Measurements from ENCODE around the gene TUBA1C. TPM values are rescaled to one million over a fixed set of nuclear protein-coding genes. Genes with fewer than 3 reads are reported as not detected.
"Not testable (repeated sequence)": the region's sequence is repeated elsewhere in the genome, so short reads cannot be mapped to it uniquely, and the experiment has no call there.

TUBA1C gene
- total RNA-seq, 2 experiments from 2014 or later: 237 to 240 TPM

DNA sequence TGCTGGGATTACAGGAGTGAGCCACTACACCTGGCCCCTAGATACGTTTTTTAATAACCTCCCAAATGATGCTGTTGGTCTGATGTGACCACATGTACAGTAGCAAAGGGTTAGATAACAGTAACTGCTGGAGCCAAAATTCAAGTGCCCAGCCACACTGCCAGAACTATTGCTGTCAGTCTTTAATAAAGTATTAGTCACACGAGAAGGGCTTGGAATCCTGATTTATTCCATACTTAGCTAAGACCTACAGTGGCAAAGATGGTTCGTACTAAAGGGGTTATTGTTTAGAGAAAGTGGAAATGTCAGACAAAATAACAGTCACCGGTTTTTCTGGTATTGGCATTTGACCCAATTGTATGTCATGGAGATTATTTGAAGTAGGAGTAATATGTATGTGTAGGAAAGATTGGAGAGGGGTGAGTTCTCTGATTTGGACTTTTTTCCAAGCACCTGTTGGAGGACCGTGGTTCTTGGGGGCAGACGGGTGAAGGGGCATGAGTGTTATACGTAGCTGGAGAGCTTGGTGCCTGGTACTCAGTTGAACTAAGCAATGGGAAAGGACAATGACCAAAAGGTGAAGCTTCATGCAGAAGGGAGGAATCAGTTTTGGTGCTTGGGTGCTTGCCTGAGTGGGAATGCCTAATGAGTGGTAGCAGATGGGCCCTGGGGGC, 9.7 kb downstream of the TUBA1C start:
- H3K27me3 Mint-ChIP-seq: no peaks in the 10 kb centered on the region
- no peaks in the 10 kb centered on the region for H3K9me3 Mint-ChIP-seq
- ATAC-seq (no peak), DNase-seq (no peak)
- H3K4me3 Mint-ChIP-seq: no peak overlapping the region
- intact Hi-C loops (cut with micrococcal nuclease): no loop called here
- H3K36me3 Mint-ChIP-seq (ENCODE audit: low read depth): peaks cover 27% of the 10 kb centered on the region
- peaks cover 2% of the 10 kb centered on the region for H3K4me1 Mint-ChIP-seq (ENCODE audit: low read depth)
- CTCF ChIA-PET: interaction anchor here (0.8 to 0.9 kb wide), 3 partner anchors 14 to 68 kb away, joined by 3 to 5 read pairs (median 3); no protein-coding TSS in a partner anchor
- H3K27ac Mint-ChIP-seq: no peak overlapping the region
- POLR2A ChIA-PET: interaction anchor here (0.6 to 4.4 kb wide), 5 partner anchors 9 to 72 kb away, joined by 3 to 30 read pairs (median 4); partner anchors contain the start of genes DNAJC22 and TUBA1C
- TF ChIP-seq, protein P1, sequence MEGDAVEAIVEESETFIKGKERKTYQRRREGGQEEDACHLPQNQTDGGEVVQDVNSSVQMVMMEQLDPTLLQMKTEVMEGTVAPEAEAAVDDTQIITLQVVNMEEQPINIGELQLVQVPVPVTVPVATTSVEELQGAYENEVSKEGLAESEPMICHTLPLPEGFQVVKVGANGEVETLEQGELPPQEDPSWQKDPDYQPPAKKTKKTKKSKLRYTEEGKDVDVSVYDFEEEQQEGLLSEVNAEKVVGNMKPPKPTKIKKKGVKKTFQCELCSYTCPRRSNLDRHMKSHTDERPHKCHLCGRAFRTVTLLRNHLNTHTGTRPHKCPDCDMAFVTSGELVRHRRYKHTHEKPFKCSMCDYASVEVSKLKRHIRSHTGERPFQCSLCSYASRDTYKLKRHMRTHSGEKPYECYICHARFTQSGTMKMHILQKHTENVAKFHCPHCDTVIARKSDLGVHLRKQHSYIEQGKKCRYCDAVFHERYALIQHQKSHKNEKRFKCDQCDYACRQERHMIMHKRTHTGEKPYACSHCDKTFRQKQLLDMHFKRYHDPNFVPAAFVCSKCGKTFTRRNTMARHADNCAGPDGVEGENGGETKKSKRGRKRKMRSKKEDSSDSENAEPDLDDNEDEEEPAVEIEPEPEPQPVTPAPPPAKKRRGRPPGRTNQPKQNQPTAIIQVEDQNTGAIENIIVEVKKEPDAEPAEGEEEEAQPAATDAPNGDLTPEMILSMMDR (IDR thresholded peaks at IDR 0.05): no peak

GRCh38 chr12:49276304-49277290, 11.7 kb downstream of the TUBA1C start:
- Mint-ChIP-seq H3K27me3 (peaks cover 3% of the 10 kb centered on the region), H3K9me3 (no peaks in the 10 kb centered on the region), H3K4me1 (ENCODE audit: low read depth) (no peaks in the 10 kb centered on the region), H3K27ac (no peak overlapping the region), H3K4me3 (no peak overlapping the region), H3K36me3 (ENCODE audit: low read depth) (peaks cover 11% of the 10 kb centered on the region)
- intact Hi-C loops (cut with micrococcal nuclease): no loop called here
- DNase-seq: no peak
- ChIA-PET POLR2A (interaction anchor here (0.6 to 4.4 kb wide), 4 partner anchors 10 to 31 kb away, joined by 3 to 30 read pairs (median 6); partner anchors contain the start of gene TUBA1C), CTCF (interaction anchor here (0.9 to 2.3 kb wide), 6 partner anchors 12 to 71 kb away, joined by 3 to 9 read pairs (median 6); partner anchors contain the start of gene C1QL4)
- no peak for ATAC-seq
- TF ChIP-seq, protein P1 (IDR thresholded peaks at IDR 0.05): no peak

DNA sequence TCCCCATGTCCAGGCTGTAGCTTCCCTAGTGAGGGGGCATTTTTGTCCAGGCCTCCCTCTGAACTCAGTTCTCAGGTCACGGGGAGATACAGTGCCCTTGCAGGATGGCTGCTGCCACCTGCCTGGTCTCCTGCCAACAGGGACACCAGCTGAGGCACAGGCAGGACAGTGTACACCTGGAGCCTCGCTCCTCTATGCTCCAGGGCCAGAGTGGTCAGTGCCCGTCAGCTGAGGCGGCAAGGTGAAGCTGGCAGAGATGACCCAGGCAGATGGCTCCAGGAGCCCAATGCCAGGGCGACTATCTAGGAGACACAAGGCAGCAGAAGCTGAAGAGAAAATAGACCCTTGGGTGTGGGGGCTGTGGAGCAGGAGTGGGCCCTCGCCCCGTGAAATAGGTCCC, 12.6 kb downstream of the TUBA1C start:
- H3K4me3 Mint-ChIP-seq: no peak overlapping the region
- DNase-seq: no peak
- TF ChIP-seq, protein P1 (IDR thresholded peaks at IDR 0.05): no peak
- intact Hi-C loops (cut with micrococcal nuclease): no loop called here
- no peaks in the 10 kb centered on the region for H3K9me3 Mint-ChIP-seq
- ChIA-PET CTCF (interaction anchor here (0.9 to 2.3 kb wide), 6 partner anchors 11 to 70 kb away, joined by 3 to 9 read pairs (median 6); partner anchors contain the start of gene C1QL4), POLR2A (interaction anchor here (1.0 to 1.4 kb wide), 3 partner anchors 10 to 12 kb away, joined by 3 to 8 read pairs (median 4); partner anchors contain the start of gene TUBA1C)
- peaks cover 11% of the 10 kb centered on the region for H3K36me3 Mint-ChIP-seq (ENCODE audit: low read depth)
- H3K27ac Mint-ChIP-seq: no peak overlapping the region
- ATAC-seq: no peak
- H3K27me3 Mint-ChIP-seq: peaks cover 3% of the 10 kb centered on the region
- H3K4me1 Mint-ChIP-seq (ENCODE audit: low read depth): no peaks in the 10 kb centered on the region

DNA sequence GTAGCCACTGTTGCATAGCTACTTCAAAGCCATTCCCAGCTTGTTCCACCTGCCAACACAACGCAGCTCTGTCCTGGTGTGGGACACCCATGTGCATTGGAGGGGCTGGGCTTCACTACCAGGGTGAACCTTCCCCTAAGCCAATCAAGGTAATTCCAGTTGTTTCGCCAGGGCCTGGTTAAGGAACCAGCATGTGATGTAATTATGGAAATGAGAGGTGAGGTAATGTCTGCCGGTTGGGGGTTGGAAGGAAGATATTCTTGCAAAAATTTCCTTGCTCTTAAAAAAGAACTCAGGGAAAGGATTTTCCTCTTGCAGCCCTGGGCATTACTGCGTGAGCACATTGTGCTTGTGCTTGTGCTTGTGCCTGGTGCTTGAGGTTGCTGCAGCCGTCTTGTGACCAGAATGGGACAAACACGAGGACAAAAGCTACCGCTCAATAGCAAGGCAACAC, 14.9 kb downstream of the TUBA1C start:
- TF ChIP-seq, protein P1 (IDR thresholded peaks at IDR 0.05): no peak
- Mint-ChIP-seq H3K27me3 (peaks cover 9% of the 10 kb centered on the region), H3K36me3 (ENCODE audit: low read depth) (no peaks in the 10 kb centered on the region), H3K4me1 (ENCODE audit: low read depth) (no peaks in the 10 kb centered on the region), H3K27ac (no peak overlapping the region), H3K4me3 (no peak overlapping the region), H3K9me3 (no peaks in the 10 kb centered on the region)
- intact Hi-C loops (cut with micrococcal nuclease): no loop called here
- ATAC-seq: no peak
- POLR2A ChIA-PET: interaction anchor here (1.0 to 1.4 kb wide), 3 partner anchors 9 to 15 kb away, joined by 3 to 4 read pairs (median 3); partner anchors contain the start of gene PRPH
- CTCF ChIA-PET: interaction anchor here (1.1 to 2.0 kb wide), 6 partner anchors 10 to 79 kb away, joined by 3 to 11 read pairs (median 6); no protein-coding TSS in a partner anchor
- no peak for DNase-seq

DNA sequence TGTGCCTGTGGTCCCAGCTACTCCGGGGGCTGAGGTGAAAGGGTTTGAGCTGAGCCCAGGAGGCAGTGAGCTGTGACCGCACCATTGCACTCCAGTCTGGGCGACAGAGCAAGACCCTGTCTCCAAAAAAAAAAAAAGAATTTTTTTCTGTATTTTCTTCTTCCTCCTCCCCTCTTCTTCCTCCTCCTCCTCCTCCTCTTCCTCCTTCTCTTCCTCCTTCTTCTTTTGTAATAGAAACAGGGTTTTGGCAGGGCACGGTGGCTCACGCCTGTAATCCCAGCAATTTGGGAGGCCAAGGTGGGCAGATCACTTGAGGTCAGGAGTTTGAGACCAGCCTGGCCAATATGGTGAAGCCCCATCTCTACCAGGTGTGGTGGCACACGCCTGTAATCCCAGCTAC, 15.7 kb downstream of the TUBA1C start:
- H3K4me3 Mint-ChIP-seq; H3K9me3 Mint-ChIP-seq; H3K4me1 Mint-ChIP-seq (ENCODE audit: low read depth); H3K27me3 Mint-ChIP-seq; H3K27ac Mint-ChIP-seq; H3K36me3 Mint-ChIP-seq (ENCODE audit: low read depth); ATAC-seq; intact Hi-C loops (cut with micrococcal nuclease); DNase-seq: not testable (repeated sequence)
- ChIA-PET POLR2A (interaction anchor here (1.4 kb wide), 1 partner anchor 10 kb away, joined by 4 read pairs; no protein-coding TSS in a partner anchor), CTCF (interaction anchor here (1.4 to 2.0 kb wide), 2 partner anchors 9 to 76 kb away, joined by 3 to 11 read pairs; no protein-coding TSS in a partner anchor)
